HG03196 (cell line): Measurements from ENCODE around the gene GAN.

Experiments
- ATAC-seq: cut with Tn5 transposase; IDR thresholded peaks from one replicate; pipeline ENCODE4 v1.9.1; 2021; ENCODE audit not compliant: unreplicated experiment

Gene GAN

GRCh38 chr16:81349608-81350305, 35.0 kb downstream of the GAN start:
- no peak for ATAC-seq

- ATAC-seq, result no peak
Observed at GRCh38 chr16:81350306-81350615, 35.5 kb downstream of the GAN start.

- ATAC-seq, result no peak
Observed at GRCh38 chr16:81353895-81354294, 39.1 kb downstream of the GAN start.

- ATAC-seq, result no peak
Observed at GRCh38 chr16:81357711-81358260, 43.0 kb downstream of the GAN start.

- ATAC-seq, result no peak
Observed at GRCh38 chr16:81358860-81359259, 44.1 kb downstream of the GAN start.

- no peak for ATAC-seq
Observed at GRCh38 chr16:81360135-81360534, 45.4 kb downstream of the GAN start.

GRCh38 chr16:81365731-81366130, 51.0 kb downstream of the GAN start:
- no peak for ATAC-seq

GRCh38 chr16:81366316-81366932, 51.7 kb downstream of the GAN start:
- ATAC-seq, result no peak

GRCh38 chr16:81367821-81368220, 53.1 kb downstream of the GAN start:
- ATAC-seq, result no peak

- no peak for ATAC-seq
Observed at GRCh38 chr16:81369888-81370504, 55.2 kb downstream of the GAN start.

GRCh38 chr16:81371106-81371505, 56.3 kb downstream of the GAN start:
- ATAC-seq, result no peak

GRCh38 chr16:81374550-81374949, 59.8 kb downstream of the GAN start:
- no peak for ATAC-seq

- no peak for ATAC-seq
Observed at GRCh38 chr16:81376880-81377279, 62.1 kb downstream of the GAN start.

- no peak for ATAC-seq
Observed at GRCh38 chr16:81378049-81378448, 63.3 kb downstream of the GAN start.

GRCh38 chr16:81380932-81381331, 66.2 kb downstream of the GAN start:
- ATAC-seq, result no peak

- ATAC-seq, result no peak
Observed at GRCh38 chr16:81384006-81384405, 69.2 kb downstream of the GAN start.

GRCh38 chr16:81385031-81385756, 70.4 kb downstream of the GAN start:
- no peak for ATAC-seq

GRCh38 chr16:81388357-81388756, 73.6 kb downstream of the GAN start:
- ATAC-seq, result no peak

GRCh38 chr16:81390840-81391239, 76.1 kb downstream of the GAN start:
- ATAC-seq, result no peak

- ATAC-seq, result no peak
Observed at GRCh38 chr16:81392011-81392410, 77.2 kb downstream of the GAN start.

- ATAC-seq, result no peak
Observed at GRCh38 chr16:81394416-81394815, 79.7 kb downstream of the GAN start.
